Measurements from ENCODE around the gene MRPS18A. TPM values are rescaled to one million over a fixed set of nuclear protein-coding genes. Genes with fewer than 3 reads are reported as not detected.

The MRPS18A gene
- total and polyA plus RNA-seq, 9 of the 15 experiments (the other 6 are each of a cell fraction or from before 2014, with no cell fraction given), result 87.5 to 243 (median 125) TPM

- TF ChIP-seq ZBTB40 (IDR thresholded peaks at IDR 0.05) (peak; percentile 98), ZBTB40 (CRISPR knock-in tag; IDR thresholded peaks at IDR 0.05) (no peak), PTBP1 (IDR thresholded peaks at IDR 0.05; ENCODE audit: low read depth, low read length) (no peak), DIDO1 (tag; IDR thresholded peaks at IDR 0.05; ENCODE audit: low read depth) (peak; percentile 73), XRCC3 (IDR thresholded peaks at IDR 0.05) (no peak), SMAD2 (IDR thresholded peaks at IDR 0.05; ENCODE audit: low read depth, low read length) (no peak), MCM5 (IDR thresholded peaks at IDR 0.05; ENCODE audit: low read depth) (no peak), MYC (IDR thresholded peaks at IDR 0.05; ENCODE audit: low read depth, low read length) (no peak), MYC (CRISPR knock-in tag; IDR thresholded peaks at IDR 0.05; ENCODE audit: borderline replicate concordance, low read depth) (no peak), DMBX1 (CRISPR knock-in tag; IDR thresholded peaks at IDR 0.05; ENCODE audit: borderline replicate concordance) (peak; percentile 67; the same call in 1 of the 2 replicates), ZNF347 (CRISPR knock-in tag; IDR thresholded peaks at IDR 0.05; ENCODE audit: low read depth) (no peak), HDGF (IDR thresholded peaks at IDR 0.05) (no peak), MLLT1 (IDR thresholded peaks at IDR 0.05) (no peak), RBM14 (IDR thresholded peaks at IDR 0.05; ENCODE audit: borderline replicate concordance, insufficient read depth, low read depth, low read length) (no peak), U2AF2 (optimal IDR thresholded peaks at IDR 0.05; ENCODE audit: low read depth, low read length) (no peak), TCFL5 (CRISPR knock-in tag; conservative IDR thresholded peaks at IDR 0.05) (no peak), ZNF561 (CRISPR knock-in tag; conservative IDR thresholded peaks at IDR 0.05) (no peak), CBX2 (IDR thresholded peaks at IDR 0.05; ENCODE audit: insufficient read depth, low read length, poor library complexity, severe bottlenecking) (no peak), GABPB2 (CRISPR knock-in tag; conservative IDR thresholded peaks at IDR 0.05) (no peak; the same call in 1 of the 2 replicates)
These were observed at the start of gene MRPS18A (continued) for GRCh38 chr6:43687437-43688347.
